Peyer's patch (tissue), 4 donors: ENCODE measurements around the gene GAD1. TPM values are rescaled to one million over a fixed set of nuclear protein-coding genes. Genes with fewer than 3 reads are reported as not detected.

ENCODE experiments used
- DNase-seq, 3 donors: peaks; one replicate each; pipeline ENCODE4 v3.0.0-alpha.2; 2017 to 2019
- H3K27ac ChIP-seq, 4 donors: fragments of 200-600 bp; sonication (generic); one replicate each; pipeline ENCODE4 v1.5.1; 2016 to 2019
- H3K27me3 ChIP-seq, 2 donors: fragments of 200-600 bp; sonication (generic); one replicate each; pipeline ENCODE4 v1.5.1; 2019
- H3K36me3 ChIP-seq, 3 donors: fragments of 200-600 bp; sonication (generic); one replicate each; pipeline ENCODE4 v1.5.1; 2016 to 2019
- H3K4me1 ChIP-seq, 4 donors: fragments of 200-600 bp; sonication (generic); one replicate each; pipeline ENCODE4 v1.5.1; 2016 to 2019
- H3K4me3 ChIP-seq, 4 donors: fragments of 200-600 bp; sonication (generic); 1 replicate in 3 of 4; 2 replicates in 1 of 4; pipeline ENCODE4 v1.5.1; 2016 to 2019; ENCODE audit warnings: mild to moderate bottlenecking in 1 of 4
- H3K9me3 ChIP-seq, 4 donors: fragments of 200-600 bp; sonication (generic); one replicate each; pipeline ENCODE4 v1.5.1; 2016 to 2019; ENCODE audit warnings: mild to moderate bottlenecking in 1 of 4
- POLR2A ChIP-seq, 2 donors: fragments of 450-650 bp; IDR thresholded peaks; one replicate each; pipeline ENCODE4 v1.5.1; 2017; ENCODE audit warnings: antibody characterized with exemption in 2 of 2, mild to moderate bottlenecking in 2 of 2, moderate library complexity in 2 of 2
- total RNA-seq, 4 donors: library from RNA; depleted of rRNA; stranded (reverse); fragments of >200 nt; gene quantifications; one replicate each; pipeline ENCODE4 v1.1.0, GENCODE V29; 2016
- TF ChIP-seq, protein P1 (sequence below), 6 experiments: fragments of 450-650 bp in 4 of 6; fragments of 200-600 bp in 2 of 6; sonication (generic) in 1 of 6; IDR thresholded peaks; one replicate each; pipeline ENCODE4 v1.5.1; 2017 to 2019; ENCODE audit warnings: antibody characterized with exemption in 6 of 6, mild to moderate bottlenecking in 3 of 6, moderate library complexity in 1 of 6

The GAD1 gene
- total RNA-seq, 4 donors from 2014 or later: not detected

DNA sequence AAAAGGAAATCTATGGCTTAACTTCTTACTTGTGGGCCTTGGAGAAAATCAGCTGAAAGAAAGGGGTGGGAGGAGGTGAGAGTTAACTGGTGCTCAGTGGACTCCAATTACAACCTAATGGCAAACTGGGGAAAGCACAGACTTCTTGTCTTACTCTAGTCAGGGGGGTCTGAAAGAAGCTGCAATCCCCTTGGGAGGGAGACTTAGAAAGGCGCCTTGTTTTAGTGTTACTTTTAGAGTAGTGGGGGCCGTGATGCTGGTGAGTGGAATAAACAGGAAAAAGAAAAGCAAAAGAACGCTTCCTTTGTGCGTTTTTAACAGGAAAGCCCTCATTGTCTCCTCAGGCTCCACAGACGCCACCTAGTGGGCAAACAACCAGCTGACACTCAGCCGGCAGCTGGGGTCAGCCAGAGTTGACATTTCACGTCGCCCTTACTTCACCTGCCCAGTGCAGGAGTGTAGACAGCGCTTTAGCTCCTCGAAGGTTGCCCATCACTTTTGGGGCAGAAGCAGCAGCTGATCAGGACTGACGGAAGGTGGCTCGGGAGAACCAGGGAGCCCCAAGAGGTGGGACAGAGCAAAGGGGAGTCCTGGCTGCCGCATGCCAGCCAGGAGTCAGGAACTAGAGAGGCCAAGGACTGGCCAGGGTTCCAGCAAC is 56.5 kb downstream of the GAD1 start:
- Histone ChIP-seq H3K27me3 (no peaks in the 10 kb centered on the region), H3K4me3 (peak overlapping the region in 1 of 4 donors; percentile 32)
- TF ChIP-seq POLR2A (IDR thresholded peaks at IDR 0.05): no peak
- TF ChIP-seq, protein P1, sequence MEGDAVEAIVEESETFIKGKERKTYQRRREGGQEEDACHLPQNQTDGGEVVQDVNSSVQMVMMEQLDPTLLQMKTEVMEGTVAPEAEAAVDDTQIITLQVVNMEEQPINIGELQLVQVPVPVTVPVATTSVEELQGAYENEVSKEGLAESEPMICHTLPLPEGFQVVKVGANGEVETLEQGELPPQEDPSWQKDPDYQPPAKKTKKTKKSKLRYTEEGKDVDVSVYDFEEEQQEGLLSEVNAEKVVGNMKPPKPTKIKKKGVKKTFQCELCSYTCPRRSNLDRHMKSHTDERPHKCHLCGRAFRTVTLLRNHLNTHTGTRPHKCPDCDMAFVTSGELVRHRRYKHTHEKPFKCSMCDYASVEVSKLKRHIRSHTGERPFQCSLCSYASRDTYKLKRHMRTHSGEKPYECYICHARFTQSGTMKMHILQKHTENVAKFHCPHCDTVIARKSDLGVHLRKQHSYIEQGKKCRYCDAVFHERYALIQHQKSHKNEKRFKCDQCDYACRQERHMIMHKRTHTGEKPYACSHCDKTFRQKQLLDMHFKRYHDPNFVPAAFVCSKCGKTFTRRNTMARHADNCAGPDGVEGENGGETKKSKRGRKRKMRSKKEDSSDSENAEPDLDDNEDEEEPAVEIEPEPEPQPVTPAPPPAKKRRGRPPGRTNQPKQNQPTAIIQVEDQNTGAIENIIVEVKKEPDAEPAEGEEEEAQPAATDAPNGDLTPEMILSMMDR (IDR thresholded peaks at IDR 0.05): peak in 5 of 6 experiments; percentile 65 to 92 (median 69)

DNA sequence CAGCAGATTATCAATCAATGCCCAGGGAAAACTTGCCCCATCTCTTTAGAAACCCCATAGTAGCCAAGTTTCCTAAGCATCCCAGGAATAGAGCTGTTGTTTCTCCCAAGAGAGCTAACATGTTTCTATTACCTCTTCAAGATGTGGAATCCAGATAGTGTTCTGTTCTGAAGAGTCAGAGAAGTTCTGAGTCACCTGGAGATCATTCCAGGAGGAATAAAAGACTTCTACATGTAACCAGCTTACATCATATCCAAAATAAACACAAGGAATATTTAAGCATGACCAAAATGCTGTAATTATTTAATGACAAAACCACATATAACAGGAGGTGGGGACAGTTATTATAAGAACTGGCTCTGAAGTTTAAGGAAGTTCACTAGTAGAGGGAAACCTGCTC is 61.4 kb downstream of the GAD1 start:
- no peak overlapping the region for H3K27ac ChIP-seq
- DNase-seq: no peak
- H3K9me3 ChIP-seq: no peaks in the 10 kb centered on the region
- no peaks in the 10 kb centered on the region for H3K27me3 ChIP-seq
- H3K4me1 ChIP-seq: no peaks in the 10 kb centered on the region
- H3K4me3 ChIP-seq: no peak overlapping the region
- H3K36me3 ChIP-seq: no peaks in the 10 kb centered on the region
- TF ChIP-seq, protein P1 (IDR thresholded peaks at IDR 0.05): no peak
- TF ChIP-seq POLR2A (IDR thresholded peaks at IDR 0.05): no peak

More for the DNA sequence above, 56.5 kb downstream of the GAD1 start:
- peak; percentile 66 to 85 (median 70) for DNase-seq
- H3K9me3 ChIP-seq: no peaks in the 10 kb centered on the region
- no peaks in the 10 kb centered on the region for H3K4me1 ChIP-seq
- no peak overlapping the region for H3K27ac ChIP-seq
- H3K36me3 ChIP-seq: no peaks in the 10 kb centered on the region

DNA sequence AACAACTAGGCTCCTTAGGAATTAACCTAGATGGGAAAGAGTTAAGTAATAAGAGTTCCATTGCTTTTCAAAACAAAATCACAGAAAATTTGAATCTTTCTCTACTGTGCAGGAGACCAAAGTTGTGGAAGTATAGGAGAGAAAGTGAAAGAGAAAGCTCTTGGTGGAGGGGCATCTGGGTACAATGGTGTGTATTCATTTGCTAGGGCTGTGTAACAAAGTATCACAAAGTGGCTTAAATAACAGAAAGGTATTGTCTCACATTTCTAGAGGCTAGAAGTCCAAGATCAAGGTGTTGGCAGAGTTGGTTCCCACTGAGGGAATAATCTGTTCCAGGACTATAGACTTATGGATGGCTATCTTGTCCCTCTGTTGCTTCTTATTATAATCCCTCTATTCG is 61.8 kb downstream of the GAD1 start:
- TF ChIP-seq POLR2A (IDR thresholded peaks at IDR 0.05): no peak
- TF ChIP-seq, protein P1 (IDR thresholded peaks at IDR 0.05): no peak
- H3K36me3 ChIP-seq: no peaks in the 10 kb centered on the region
- DNase-seq: no peak
- no peak overlapping the region for H3K4me3 ChIP-seq
- no peaks in the 10 kb centered on the region for H3K27me3 ChIP-seq
- H3K9me3 ChIP-seq: no peaks in the 10 kb centered on the region
- no peak overlapping the region for H3K27ac ChIP-seq
- no peaks in the 10 kb centered on the region for H3K4me1 ChIP-seq

DNA sequence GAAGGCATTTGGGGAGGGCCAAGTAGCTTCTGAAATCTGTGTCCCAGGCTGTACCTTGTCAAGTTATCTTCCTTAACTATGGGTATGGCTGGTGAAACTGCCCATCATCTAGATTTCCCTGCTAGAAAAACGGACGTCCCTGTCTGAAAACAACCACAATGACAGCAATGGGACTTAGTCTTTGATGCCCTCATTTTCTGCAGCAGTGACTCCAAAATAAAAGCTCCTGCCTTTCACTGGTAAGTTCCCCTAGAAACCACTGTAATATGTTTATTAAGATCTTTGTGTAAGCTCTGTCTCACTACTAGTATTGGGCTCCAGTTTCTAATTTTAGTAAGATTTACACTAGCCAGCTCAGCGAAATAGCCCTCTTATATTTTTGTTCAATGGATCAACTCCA is 65.2 kb downstream of the GAD1 start:
- H3K4me3 ChIP-seq: no peak overlapping the region
- H3K27me3 ChIP-seq: no peaks in the 10 kb centered on the region
- no peak for TF ChIP-seq POLR2A (IDR thresholded peaks at IDR 0.05)
- TF ChIP-seq, protein P1 (IDR thresholded peaks at IDR 0.05): no peak
- H3K27ac ChIP-seq: no peak overlapping the region
- H3K4me1 ChIP-seq: no peaks in the 10 kb centered on the region
- H3K9me3 ChIP-seq: no peaks in the 10 kb centered on the region
- no peak for DNase-seq
- no peaks in the 10 kb centered on the region for H3K36me3 ChIP-seq

DNA sequence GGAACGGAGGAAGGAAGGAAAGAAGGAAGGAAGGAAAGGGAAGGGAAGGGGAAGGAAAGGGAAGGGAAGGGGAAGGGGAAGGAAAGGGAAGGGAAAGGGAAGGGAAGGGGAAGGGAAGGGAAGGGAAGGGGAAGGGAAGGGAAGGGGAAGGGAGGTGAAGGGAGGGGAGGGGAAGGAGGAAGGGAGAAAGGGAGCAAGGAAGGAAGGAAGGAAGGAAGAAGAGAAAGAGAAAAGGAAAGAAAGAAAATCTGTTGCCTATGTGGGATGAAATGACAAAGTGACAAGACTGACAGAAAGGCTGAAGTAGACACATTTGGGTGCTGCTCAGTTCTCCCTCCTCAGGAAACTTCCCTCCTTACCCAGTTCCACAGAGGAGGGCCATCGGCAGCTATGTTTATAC is 66.1 kb downstream of the GAD1 start:
- TF ChIP-seq POLR2A (IDR thresholded peaks at IDR 0.05): no peak
- TF ChIP-seq, protein P1 (IDR thresholded peaks at IDR 0.05): no peak
- Histone ChIP-seq H3K4me1 (no peaks in the 10 kb centered on the region), H3K27me3 (no peaks in the 10 kb centered on the region)

More for the DNA sequence above, 66.1 kb downstream of the GAD1 start:
- no peak overlapping the region for H3K27ac ChIP-seq
- no peaks in the 10 kb centered on the region for H3K36me3 ChIP-seq
- no peak overlapping the region for H3K4me3 ChIP-seq
- no peak for DNase-seq
- no peaks in the 10 kb centered on the region for H3K9me3 ChIP-seq
